ENCODE measurements around the gene TRIM17. TPM values are rescaled to one million over a fixed set of nuclear protein-coding genes. Genes with fewer than 3 reads are reported as not detected.

TRIM17 gene
- total and polyA plus RNA-seq, 9 of the 15 experiments (the other 6 are each of a cell fraction or from before 2014, with no cell fraction given), result not detected

DNA sequence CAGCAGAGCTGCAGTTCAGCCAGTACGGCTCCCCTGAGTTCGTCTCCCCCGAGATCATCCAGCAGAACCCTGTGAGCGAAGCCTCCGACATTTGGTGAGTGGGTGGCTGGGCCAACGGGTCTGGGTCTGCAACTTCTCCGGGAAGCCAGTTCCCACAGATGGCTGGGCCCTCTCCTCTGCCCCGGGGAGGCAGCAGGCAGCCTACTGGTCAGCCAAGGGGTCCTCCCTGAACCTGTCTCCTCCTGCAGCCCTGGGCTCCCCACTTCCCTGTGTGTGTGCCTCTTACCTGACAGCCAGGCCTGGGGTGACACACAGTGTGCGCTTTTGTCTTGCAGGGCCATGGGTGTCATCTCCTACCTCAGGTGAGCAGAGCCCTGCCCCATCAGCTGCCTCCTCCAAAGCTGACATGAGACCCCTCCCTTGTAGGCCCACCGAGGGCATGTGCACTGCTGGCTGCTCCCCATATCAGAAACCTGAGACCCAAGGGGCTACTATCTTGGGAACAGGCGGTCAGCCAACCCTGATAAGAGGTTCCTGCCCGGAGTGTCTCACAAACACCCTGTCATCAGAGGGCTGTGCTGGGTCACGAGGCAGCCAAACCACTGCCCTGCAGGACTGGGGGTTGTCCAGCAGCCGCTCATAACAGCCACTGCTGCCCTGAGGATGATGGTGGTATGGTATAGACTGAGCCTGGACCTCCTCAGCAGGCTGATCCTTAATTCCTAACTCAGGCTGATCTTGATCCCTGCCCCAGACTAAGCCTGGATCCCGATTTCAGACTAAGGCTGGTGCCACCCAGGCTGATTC lies 47.7 kb downstream of the TRIM17 start (continued):
- TF ChIP-seq, protein P1, sequence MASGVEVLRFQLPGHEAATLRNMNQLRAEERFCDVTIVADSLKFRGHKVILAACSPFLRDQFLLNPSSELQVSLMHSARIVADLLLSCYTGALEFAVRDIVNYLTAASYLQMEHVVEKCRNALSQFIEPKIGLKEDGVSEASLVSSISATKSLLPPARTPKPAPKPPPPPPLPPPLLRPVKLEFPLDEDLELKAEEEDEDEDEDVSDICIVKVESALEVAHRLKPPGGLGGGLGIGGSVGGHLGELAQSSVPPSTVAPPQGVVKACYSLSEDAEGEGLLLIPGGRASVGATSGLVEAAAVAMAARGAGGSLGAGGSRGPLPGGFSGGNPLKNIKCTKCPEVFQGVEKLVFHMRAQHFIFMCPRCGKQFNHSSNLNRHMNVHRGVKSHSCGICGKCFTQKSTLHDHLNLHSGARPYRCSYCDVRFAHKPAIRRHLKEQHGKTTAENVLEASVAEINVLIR (CRISPR knock-in tag; IDR thresholded peaks at IDR 0.05), result peak; percentile 66; the same call in 1 of the 2 replicates
- TF ChIP-seq, protein P2, sequence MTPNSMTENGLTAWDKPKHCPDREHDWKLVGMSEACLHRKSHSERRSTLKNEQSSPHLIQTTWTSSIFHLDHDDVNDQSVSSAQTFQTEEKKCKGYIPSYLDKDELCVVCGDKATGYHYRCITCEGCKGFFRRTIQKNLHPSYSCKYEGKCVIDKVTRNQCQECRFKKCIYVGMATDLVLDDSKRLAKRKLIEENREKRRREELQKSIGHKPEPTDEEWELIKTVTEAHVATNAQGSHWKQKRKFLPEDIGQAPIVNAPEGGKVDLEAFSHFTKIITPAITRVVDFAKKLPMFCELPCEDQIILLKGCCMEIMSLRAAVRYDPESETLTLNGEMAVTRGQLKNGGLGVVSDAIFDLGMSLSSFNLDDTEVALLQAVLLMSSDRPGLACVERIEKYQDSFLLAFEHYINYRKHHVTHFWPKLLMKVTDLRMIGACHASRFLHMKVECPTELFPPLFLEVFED (CRISPR knock-in tag; conservative IDR thresholded peaks at IDR 0.05), result 0 out of 2 replicates have a peak, but pooled peaks have one; percentile 2
- TF ChIP-seq SMC3 (conservative IDR thresholded peaks at IDR 0.05; ENCODE audit: insufficient read depth, low read depth, low read length) (0 out of 2 replicates have a peak, but pooled peaks have one; percentile 25), STAT5A (IDR thresholded peaks at IDR 0.05; ENCODE audit: borderline replicate concordance, low read length) (peak; percentile 61; the same call in 1 of the 2 replicates), MYNN (IDR thresholded peaks at IDR 0.05) (peak; percentile 95), MYNN (CRISPR knock-in tag; IDR thresholded peaks at IDR 0.05) (no peak), ZKSCAN8 (CRISPR knock-in tag; IDR thresholded peaks at IDR 0.05) (peak; percentile 84; the same call in 1 of the 2 replicates), ZFX (CRISPR knock-in tag; IDR thresholded peaks at IDR 0.05) (peak; percentile 62), KLF13 (tag; IDR thresholded peaks at IDR 0.05; ENCODE audit: borderline replicate concordance, low read depth) (no peak; the same call in 1 of the 2 replicates), FOXK1 (CRISPR knock-in tag; IDR thresholded peaks at IDR 0.05; ENCODE audit: borderline replicate concordance) (peak; percentile 44; the same call in 1 of the 2 replicates), MEF2A (IDR thresholded peaks at IDR 0.05; ENCODE audit: control insufficient read depth, low read depth, low read length) (no peak; the same call in 1 of the 2 replicates), PRMT5 (CRISPR knock-in tag; IDR thresholded peaks at IDR 0.05) (no peak), ZNF57 (CRISPR knock-in tag; IDR thresholded peaks at IDR 0.05) (no peak), ZNF121 (CRISPR knock-in tag; conservative IDR thresholded peaks at IDR 0.05) (no peak), ZSCAN32 (CRISPR knock-in tag; IDR thresholded peaks at IDR 0.05) (no peak), XRCC5 (IDR thresholded peaks at IDR 0.05; ENCODE audit: low read depth, low read length) (no peak; the same call in 1 of the 2 replicates), MXI1 (IDR thresholded peaks at IDR 0.05; ENCODE audit: low read depth, low read length) (0 out of 2 replicates have a peak, but pooled peaks have one; percentile 41), MEF2D (tag; conservative IDR thresholded peaks at IDR 0.05; ENCODE audit: low read depth) (peak; percentile 69; the same call in 1 of the 2 replicates), LCOR (CRISPR knock-in tag; IDR thresholded peaks at IDR 0.05) (no peak; the same call in 1 of the 2 replicates), RBM34 (IDR thresholded peaks at IDR 0.05; ENCODE audit: borderline replicate concordance, insufficient read depth, low read length) (no peak)
- TF ChIP-seq, protein P3, sequence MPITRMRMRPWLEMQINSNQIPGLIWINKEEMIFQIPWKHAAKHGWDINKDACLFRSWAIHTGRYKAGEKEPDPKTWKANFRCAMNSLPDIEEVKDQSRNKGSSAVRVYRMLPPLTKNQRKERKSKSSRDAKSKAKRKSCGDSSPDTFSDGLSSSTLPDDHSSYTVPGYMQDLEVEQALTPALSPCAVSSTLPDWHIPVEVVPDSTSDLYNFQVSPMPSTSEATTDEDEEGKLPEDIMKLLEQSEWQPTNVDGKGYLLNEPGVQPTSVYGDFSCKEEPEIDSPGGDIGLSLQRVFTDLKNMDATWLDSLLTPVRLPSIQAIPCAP (CRISPR knock-in tag; IDR thresholded peaks at IDR 0.05; ENCODE audit: borderline replicate concordance), result no peak
- TF ChIP-seq, protein P4, sequence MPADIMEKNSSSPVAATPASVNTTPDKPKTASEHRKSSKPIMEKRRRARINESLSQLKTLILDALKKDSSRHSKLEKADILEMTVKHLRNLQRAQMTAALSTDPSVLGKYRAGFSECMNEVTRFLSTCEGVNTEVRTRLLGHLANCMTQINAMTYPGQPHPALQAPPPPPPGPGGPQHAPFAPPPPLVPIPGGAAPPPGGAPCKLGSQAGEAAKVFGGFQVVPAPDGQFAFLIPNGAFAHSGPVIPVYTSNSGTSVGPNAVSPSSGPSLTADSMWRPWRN (IDR thresholded peaks at IDR 0.05; ENCODE audit: low read depth), result peak; percentile 77

Data from K562 (cell line).